ENCODE results near the gene CSPG5. TPM values are rescaled to one million over a fixed set of nuclear protein-coding genes. Genes with fewer than 3 reads are reported as not detected.

CSPG5 gene
- total RNA-seq, 1 experiment from 2014 or later = 2.1 TPM

Small RNA genes lying within 50 kb of the gene (small RNA-seq; reads per million reads assigned to genes)
- gene RN7SL870P = not detected

Other genes with a start within 250 kb of the CSPG5 start
- 13.9 and 16.6 TPM in 2 replicates for gene PTPN23, start 197.8 kb downstream of the CSPG5 start, total RNA-seq (2014; rRNA removed; shearing (Covaris generic))
- gene SCAP, start 102.9 kb downstream of the CSPG5 start, total RNA-seq (2014; rRNA removed; shearing (Covaris generic)) = 83.0 and 88.1 TPM in 2 replicates
- gene ELP6, start 65.2 kb downstream of the CSPG5 start, total RNA-seq (2014; rRNA removed; shearing (Covaris generic)) = 34.9 and 41.2 TPM in 2 replicates
- 22.4 and 38.9 TPM in 2 replicates for gene SMARCC1, start 203.0 kb upstream of the CSPG5 start, total RNA-seq (2014; rRNA removed; shearing (Covaris generic))
- gene DHX30, start 224.3 kb upstream of the CSPG5 start, total RNA-seq (2014; rRNA removed; shearing (Covaris generic)) = 86.5 and 89.3 TPM in 2 replicates

Data from HT-29 (cell line).